PC-9 (cell line): ENCODE data around the gene SLC39A9.

Source experiments
- CTCF ChIP-seq: fragments of 200-600 bp; sonication (generic); conservative IDR thresholded peaks from 2 replicates; pipeline ENCODE4 v1.6.1; 2017; ENCODE audit warnings: mixed run types, antibody characterized with exemption, mild to moderate bottlenecking, moderate library complexity
- EZH2 ChIP-seq: fragments of 200-600 bp; sonication (generic); IDR thresholded peaks from 2 replicates; pipeline ENCODE4 v1.8.0; 2017; ENCODE audit warnings: antibody characterized with exemption, low read depth

- TF ChIP-seq CTCF (no peak), EZH2 (no peak)
Measured at GRCh38 chr14:69427596-69427995, 29.1 kb downstream of the SLC39A9 start.
